MM.1S (cell line): ENCODE measurements around the gene ARHGAP36.

ENCODE experiments used
- DNase-seq: peaks from one replicate; pipeline ENCODE4 v3.0.0-alpha.2; 2015
- H2AFZ ChIP-seq: fragments of 300-600 bp; sonication (generic); 2 replicates; pipeline ENCODE4 v1.6.0; 2016; ENCODE audit warnings: antibody characterized with exemption, low read length
- H3F3A ChIP-seq: fragments of 300-600 bp; sonication (generic); 2 replicates; pipeline ENCODE4 v1.6.1; 2016; ENCODE audit warnings: mild to moderate bottlenecking, antibody characterized with exemption, low read length, moderate library complexity, mixed read lengths; ENCODE audit not compliant: insufficient read depth
- H3K27ac ChIP-seq: fragments of 300-600 bp; sonication (generic); 2 replicates; pipeline ENCODE4 v1.5.1; 2016; ENCODE audit warnings: mild to moderate bottlenecking, low read length
- H3K27me3 ChIP-seq: fragments of 300-600 bp; sonication (generic); replicated peaks from 2 replicates; pipeline ENCODE4 v1.6.0; 2016; ENCODE audit warnings: low read length; ENCODE audit not compliant: insufficient read depth
- H3K36me3 ChIP-seq: fragments of 300-600 bp; sonication (generic); replicated peaks from 2 replicates; pipeline ENCODE4 v1.6.1; 2016; ENCODE audit warnings: mild to moderate bottlenecking, low read length, mixed read lengths; ENCODE audit not compliant: insufficient read depth
- H3K4me1 ChIP-seq: fragments of 300-600 bp; sonication (generic); 2 replicates; pipeline ENCODE4 v1.6.1; 2016; ENCODE audit warnings: low read length, mixed read lengths
- H3K4me2 ChIP-seq: fragments of 300-600 bp; sonication (generic); 2 replicates; pipeline ENCODE4 v1.6.0; 2016; ENCODE audit warnings: low read depth, low read length
- H3K4me3 ChIP-seq: fragments of 300-600 bp; sonication (generic); 2 replicates; pipeline ENCODE4 v1.5.1; 2016; ENCODE audit warnings: low read length, mixed read lengths
- H3K79me2 ChIP-seq: fragments of 300-600 bp; sonication (generic); 2 replicates; pipeline ENCODE4 v1.6.1; 2016; ENCODE audit warnings: mixed run types, low read length, mixed read lengths
- H3K9ac ChIP-seq: fragments of 300-600 bp; sonication (generic); 2 replicates; pipeline ENCODE4 v1.6.1; 2016; ENCODE audit warnings: low read length, mixed read lengths
- H3K9me2 ChIP-seq: fragments of 300-600 bp; sonication (generic); replicated peaks from 2 replicates; pipeline ENCODE4 v1.6.1; 2016; ENCODE audit warnings: mild to moderate bottlenecking, low read length, mixed read lengths; ENCODE audit not compliant: insufficient read depth
- H3K9me3 ChIP-seq: fragments of 300-600 bp; sonication (generic); replicated peaks from 2 replicates; pipeline ENCODE4 v1.6.1; 2016; ENCODE audit warnings: mild to moderate bottlenecking, low read length, mixed read lengths; ENCODE audit not compliant: insufficient read depth
- H4K20me1 ChIP-seq: fragments of 300-600 bp; sonication (generic); 2 replicates; pipeline ENCODE4 v1.6.1; 2016; ENCODE audit warnings: mild to moderate bottlenecking, low read length, moderate library complexity, mixed read lengths; ENCODE audit not compliant: insufficient read depth
- EZH2 ChIP-seq: fragments of 300-600 bp; sonication (generic); optimal IDR thresholded peaks from 2 replicates; pipeline ENCODE3; 2017; ENCODE audit warnings: low read depth, mild to moderate bottlenecking, antibody characterized with exemption, low read length, mixed read lengths
- EZH2phosphoT487 ChIP-seq: fragments of 300-600 bp; sonication (generic); IDR thresholded peaks from 2 replicates; pipeline ENCODE4 v1.6.1; 2018; ENCODE audit warnings: antibody characterized with exemption, low read length
- TF ChIP-seq, protein P1 (sequence below): fragments of 300-600 bp; sonication (generic); IDR thresholded peaks from 2 replicates; pipeline ENCODE4 v1.5.1; 2016; ENCODE audit warnings: antibody characterized with exemption, low read length, mixed read lengths

Gene ARHGAP36

DNA sequence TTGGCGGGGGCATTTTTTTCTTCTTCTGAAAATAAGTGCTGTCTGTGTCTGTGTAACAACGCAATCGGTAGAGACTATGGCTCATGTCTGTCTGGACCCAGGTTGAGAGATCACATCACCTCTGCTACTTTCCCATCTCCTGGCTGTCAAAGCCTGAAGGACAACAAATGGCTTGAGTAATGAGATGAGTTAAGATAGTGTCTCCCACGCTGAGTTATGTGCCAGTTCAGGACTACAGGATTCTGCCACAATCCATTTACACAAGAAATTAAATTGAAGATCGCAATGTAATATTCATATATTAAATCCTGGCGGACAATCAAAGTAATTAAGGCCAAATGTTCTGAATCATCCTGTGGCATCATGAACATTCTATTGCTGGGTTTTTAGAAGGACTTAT is 16.5 kb upstream of the ARHGAP36 start:
- Histone ChIP-seq H3K27me3 (no peaks in the 10 kb centered on the region), H3K4me2 (no peak overlapping the region), H3F3A (no peaks in the 10 kb centered on the region), H3K36me3 (no peaks in the 10 kb centered on the region), H2AFZ (no peak overlapping the region), H3K9ac (no peak overlapping the region), H3K27ac (no peak overlapping the region), H3K4me3 (no peak overlapping the region), H3K79me2 (no peaks in the 10 kb centered on the region), H3K9me3 (no peaks in the 10 kb centered on the region), H3K9me2 (no peaks in the 10 kb centered on the region), H4K20me1 (no peaks in the 10 kb centered on the region), H3K4me1 (no peaks in the 10 kb centered on the region)
- no peak for DNase-seq
- TF ChIP-seq EZH2phosphoT487: no peak
- TF ChIP-seq EZH2: no peak
- TF ChIP-seq, protein P1, sequence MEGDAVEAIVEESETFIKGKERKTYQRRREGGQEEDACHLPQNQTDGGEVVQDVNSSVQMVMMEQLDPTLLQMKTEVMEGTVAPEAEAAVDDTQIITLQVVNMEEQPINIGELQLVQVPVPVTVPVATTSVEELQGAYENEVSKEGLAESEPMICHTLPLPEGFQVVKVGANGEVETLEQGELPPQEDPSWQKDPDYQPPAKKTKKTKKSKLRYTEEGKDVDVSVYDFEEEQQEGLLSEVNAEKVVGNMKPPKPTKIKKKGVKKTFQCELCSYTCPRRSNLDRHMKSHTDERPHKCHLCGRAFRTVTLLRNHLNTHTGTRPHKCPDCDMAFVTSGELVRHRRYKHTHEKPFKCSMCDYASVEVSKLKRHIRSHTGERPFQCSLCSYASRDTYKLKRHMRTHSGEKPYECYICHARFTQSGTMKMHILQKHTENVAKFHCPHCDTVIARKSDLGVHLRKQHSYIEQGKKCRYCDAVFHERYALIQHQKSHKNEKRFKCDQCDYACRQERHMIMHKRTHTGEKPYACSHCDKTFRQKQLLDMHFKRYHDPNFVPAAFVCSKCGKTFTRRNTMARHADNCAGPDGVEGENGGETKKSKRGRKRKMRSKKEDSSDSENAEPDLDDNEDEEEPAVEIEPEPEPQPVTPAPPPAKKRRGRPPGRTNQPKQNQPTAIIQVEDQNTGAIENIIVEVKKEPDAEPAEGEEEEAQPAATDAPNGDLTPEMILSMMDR: no peak

GRCh38 chrX:131045726-131046125 is 12.4 kb upstream of the ARHGAP36 start:
- DNase-seq: no peak
- H3K36me3 ChIP-seq: no peaks in the 10 kb centered on the region

DNA sequence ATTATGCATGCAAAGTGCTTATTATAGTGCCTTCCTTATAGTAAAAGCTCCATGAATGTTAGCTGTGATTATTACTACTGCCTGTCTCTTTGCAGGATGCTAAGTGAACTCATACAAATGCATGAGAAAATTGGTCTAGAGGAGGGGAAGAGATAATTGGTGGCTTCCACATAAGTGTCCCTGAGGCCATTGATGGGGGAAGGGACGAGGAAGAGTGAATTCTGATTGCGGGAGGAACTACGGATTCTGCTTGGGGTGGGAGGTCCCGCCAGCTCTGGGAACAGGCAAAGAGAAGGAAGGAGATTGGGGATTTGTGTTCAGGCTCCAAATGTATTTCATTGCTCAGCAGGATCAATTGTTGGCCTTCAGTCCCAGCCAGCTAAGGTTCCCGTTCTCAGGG is 11.6 kb upstream of the ARHGAP36 start:
- H4K20me1 ChIP-seq: no peaks in the 10 kb centered on the region
- H3K36me3 ChIP-seq: no peaks in the 10 kb centered on the region
- TF ChIP-seq, protein P1: no peak
- TF ChIP-seq EZH2 (no peak), EZH2phosphoT487 (no peak)
- DNase-seq: no peak
- no peak overlapping the region for H3K4me2 ChIP-seq
- no peaks in the 10 kb centered on the region for H3K27me3 ChIP-seq
- no peaks in the 10 kb centered on the region for H3K79me2 ChIP-seq
- no peaks in the 10 kb centered on the region for H3K9me3 ChIP-seq
- H3K27ac ChIP-seq: no peak overlapping the region
- no peaks in the 10 kb centered on the region for H3K4me1 ChIP-seq
- H3K4me3 ChIP-seq: no peak overlapping the region
- no peak overlapping the region for H3K9ac ChIP-seq
- no peak overlapping the region for H2AFZ ChIP-seq
- no peaks in the 10 kb centered on the region for H3K9me2 ChIP-seq
- H3F3A ChIP-seq: no peaks in the 10 kb centered on the region

More at GRCh38 chrX:131045726-131046125, 12.4 kb upstream of the ARHGAP36 start:
- Histone ChIP-seq H4K20me1 (no peaks in the 10 kb centered on the region), H3K79me2 (no peaks in the 10 kb centered on the region), H3F3A (no peaks in the 10 kb centered on the region), H3K9ac (no peak overlapping the region), H3K4me2 (no peak overlapping the region), H3K4me1 (no peaks in the 10 kb centered on the region), H3K27ac (no peak overlapping the region), H2AFZ (no peak overlapping the region), H3K27me3 (no peaks in the 10 kb centered on the region), H3K9me3 (no peaks in the 10 kb centered on the region), H3K4me3 (no peak overlapping the region), H3K9me2 (no peaks in the 10 kb centered on the region)
- no peak for TF ChIP-seq EZH2phosphoT487
- TF ChIP-seq, protein P1: no peak
- TF ChIP-seq EZH2: no peak
